Rectal smooth muscle tissue (tissue), 1 donor: ENCODE results near the gene PTGES2.
A peak's percentile ranks its signal among the peaks of the same experiment; 100 is the strongest.
"Not testable (repeated sequence)": the region's sequence is repeated elsewhere in the genome, so short reads cannot be mapped to it uniquely, and the experiment has no call there.

ENCODE experiments used
- H3K27ac ChIP-seq: one replicate; pipeline ENCODE4 v1.7.0; 2013; ENCODE audit warnings: low read depth, low read length, inconsistent platforms
- H3K27me3 ChIP-seq: one replicate; pipeline ENCODE4 v1.7.0; 2013; ENCODE audit warnings: low read length; ENCODE audit not compliant: control insufficient read depth, insufficient read depth
- H3K36me3 ChIP-seq: one replicate; pipeline ENCODE4 v1.7.0; 2013; ENCODE audit warnings: low read length; ENCODE audit not compliant: control insufficient read depth, insufficient read depth
- H3K4me1 ChIP-seq: one replicate; pipeline ENCODE4 v1.7.0; 2013; ENCODE audit warnings: low read length; ENCODE audit not compliant: control insufficient read depth, insufficient read depth
- H3K4me3 ChIP-seq: one replicate; pipeline ENCODE4 v1.7.0; 2013; ENCODE audit warnings: low read length
- H3K9ac ChIP-seq: one replicate; pipeline ENCODE4 v1.7.0; 2013; ENCODE audit warnings: low read length

Gene PTGES2

GRCh38 chr9:128072144-128073021, 55.1 kb downstream of the PTGES2 start:
- Histone ChIP-seq H3K27me3 (no peaks in the 10 kb centered on the region), H3K27ac (peak overlapping the region; percentile 88), H3K36me3 (no peaks in the 10 kb centered on the region), H3K4me3 (peak overlapping the region; percentile 36), H3K9ac (no peak overlapping the region), H3K4me1 (peaks cover 18% of the 10 kb centered on the region)

DNA sequence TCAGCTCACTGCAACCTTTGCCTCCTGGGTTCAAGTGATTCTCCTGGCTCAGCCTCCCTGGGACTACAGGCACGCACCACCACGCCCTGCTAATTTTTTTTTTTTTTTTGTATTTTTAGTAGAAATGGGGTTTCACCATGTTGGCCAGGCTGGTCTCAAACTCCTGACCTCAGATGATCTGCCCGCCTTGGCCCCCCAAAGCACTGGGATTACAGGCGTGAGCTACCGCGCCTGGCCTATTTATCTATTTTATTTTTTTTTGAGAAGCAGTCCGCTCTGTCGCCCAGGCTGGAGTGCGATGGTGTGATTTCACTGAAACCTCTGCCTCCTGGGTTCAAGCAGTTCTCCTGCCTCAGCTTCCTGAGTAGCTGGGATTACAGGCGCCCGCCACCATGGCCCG, 56.1 kb downstream of the PTGES2 start:
- Histone ChIP-seq H3K4me3 (peak overlapping the region; percentile 36), H3K4me1 (peaks cover 23% of the 10 kb centered on the region), H3K27ac (peak overlapping the region; percentile 88)
- not testable (repeated sequence) for H3K9ac ChIP-seq, H3K27me3 ChIP-seq, H3K36me3 ChIP-seq

DNA sequence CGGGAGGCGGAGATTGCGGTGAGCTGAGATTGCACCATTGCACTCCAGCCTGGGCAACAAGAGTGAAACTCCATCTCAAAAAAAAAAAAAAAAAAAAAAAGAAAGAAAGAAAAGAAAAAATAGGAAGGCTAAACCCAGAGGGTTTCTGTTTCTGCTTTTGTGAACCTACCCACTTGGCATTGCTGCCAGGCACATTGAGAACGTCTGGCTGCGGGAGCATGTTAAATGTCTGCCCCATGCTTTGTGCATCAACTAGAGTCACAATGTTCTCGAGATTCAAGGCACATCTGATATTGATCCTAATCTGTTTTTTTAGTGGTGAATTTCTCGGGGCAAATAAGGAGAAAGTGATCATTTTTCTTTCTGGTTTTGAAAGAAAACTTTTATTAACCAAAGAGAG, 56.7 kb downstream of the PTGES2 start:
- peak overlapping the region; percentile 37 for H3K27ac ChIP-seq
- no peaks in the 10 kb centered on the region for H3K27me3 ChIP-seq
- no peak overlapping the region for H3K9ac ChIP-seq
- H3K4me1 ChIP-seq, result peaks cover 27% of the 10 kb centered on the region
- H3K36me3 ChIP-seq, result no peaks in the 10 kb centered on the region
- H3K4me3 ChIP-seq, result no peak overlapping the region
